ENCODE results near the gene RBMS3.

- TF ChIP-seq CTCF (IDR thresholded peaks at IDR 0.05; ENCODE audit: poor library complexity) = no peak
- TF ChIP-seq EZH2 (IDR thresholded peaks at IDR 0.05; ENCODE audit: borderline replicate concordance) = no peak
Measured at GRCh38 chr3:29247088-29247745, 33.7 kb upstream of the RBMS3 start.

All from hepatocyte (in vitro differentiated cells).